Heart left ventricle (tissue), 13 donors: ENCODE results near the gene NHLH1.

Experiments
- POLR2A ChIP-seq, 2 donors: fragments of 450-650 bp; IDR thresholded peaks; one replicate each; pipeline ENCODE4 v1.6.1; 2017; ENCODE audit warnings: antibody characterized with exemption in 2 of 2, mild to moderate bottlenecking in 2 of 2, moderate library complexity in 2 of 2
- TF ChIP-seq, protein P1 (sequence below), 12 donors: fragments of 200-600 bp; sonication (generic) in 4 of 12; IDR thresholded peaks; one replicate each; pipeline versions ENCODE4 v1.5.0 to v1.8.0; 2018 to 2022; ENCODE audit warnings: antibody characterized with exemption in 12 of 12, mild to moderate bottlenecking in 5 of 12
- donor health status: ischemic (EF 13 %, LVEDD 7.1; RV severe dilation, severe dysfunction).
- donor health status: DM: no; HTN: yes; CAD: no.
- donor health status: DM: no; HTN: no; CAD: no.
- donor health status: ischemic (EF 25% LVEDD 6.9; RV normal size, moderate dysfunction).
- donor health status: ischemic (EF 25% LVEDD 5.7; RV mildly dilated, moderate dysfunction).
- donor health status: ischemic (EF 35%, LVEDD 5.7; RV mildly dilated, moderate dysfunction).
- donor health status: nonischemic (EF 11% LVEDD 7.7; RV severe dilation, severe dysfunction).
- donor health status: DM: yes; HTN: yes; CAD: no.
- donor health status: PGD.
- donor health status: ischemic (EF 29% LVEDD 5.4; RV normal size, mild dysfunction).
- donor health status: nonischemic (EF 23%, LVEDD 6.1; RV moderate dilation, normal function).

- TF ChIP-seq, protein P1, sequence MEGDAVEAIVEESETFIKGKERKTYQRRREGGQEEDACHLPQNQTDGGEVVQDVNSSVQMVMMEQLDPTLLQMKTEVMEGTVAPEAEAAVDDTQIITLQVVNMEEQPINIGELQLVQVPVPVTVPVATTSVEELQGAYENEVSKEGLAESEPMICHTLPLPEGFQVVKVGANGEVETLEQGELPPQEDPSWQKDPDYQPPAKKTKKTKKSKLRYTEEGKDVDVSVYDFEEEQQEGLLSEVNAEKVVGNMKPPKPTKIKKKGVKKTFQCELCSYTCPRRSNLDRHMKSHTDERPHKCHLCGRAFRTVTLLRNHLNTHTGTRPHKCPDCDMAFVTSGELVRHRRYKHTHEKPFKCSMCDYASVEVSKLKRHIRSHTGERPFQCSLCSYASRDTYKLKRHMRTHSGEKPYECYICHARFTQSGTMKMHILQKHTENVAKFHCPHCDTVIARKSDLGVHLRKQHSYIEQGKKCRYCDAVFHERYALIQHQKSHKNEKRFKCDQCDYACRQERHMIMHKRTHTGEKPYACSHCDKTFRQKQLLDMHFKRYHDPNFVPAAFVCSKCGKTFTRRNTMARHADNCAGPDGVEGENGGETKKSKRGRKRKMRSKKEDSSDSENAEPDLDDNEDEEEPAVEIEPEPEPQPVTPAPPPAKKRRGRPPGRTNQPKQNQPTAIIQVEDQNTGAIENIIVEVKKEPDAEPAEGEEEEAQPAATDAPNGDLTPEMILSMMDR (IDR thresholded peaks at IDR 0.05), result no peak
- no peak for TF ChIP-seq POLR2A (IDR thresholded peaks at IDR 0.05)
Measured at GRCh38 chr1:160369087-160369486, 2.2 kb downstream of the NHLH1 start.
